Erythroblast (primary cell): ENCODE data around the gene ZFYVE19.

Experiments
- GATA1 ChIP-seq: IDR thresholded peaks from 2 replicates; pipeline ENCODE4 v1.6.1; 2011; ENCODE audit warnings: low read depth, mild to moderate bottlenecking, control low read depth, low read length, moderate library complexity
- POLR2A ChIP-seq: IDR thresholded peaks from 2 replicates; pipeline ENCODE4 v1.6.1; 2011; ENCODE audit warnings: mild to moderate bottlenecking, low read length

- TF ChIP-seq POLR2A (no peak), GATA1 (no peak)
Observed at GRCh38 chr15:40767838-40768500, 38.9 kb upstream of the ZFYVE19 start.
